NOMO-1 (cell line): ENCODE data around the gene YBX1.
"Not testable (repeated sequence)": the region's sequence is repeated elsewhere in the genome, so short reads cannot be mapped to it uniquely, and the experiment has no call there.

Experiments used
- DNase-seq, 2 experiments: peaks; one replicate each; lab custom pipeline; 2025; ENCODE audit not compliant: unreplicated experiment in 2 of 2; lab: John Stamatoyannopoulos, UW

Gene YBX1

GRCh38 chr1:42746436-42747105 is 64.4 kb downstream of the YBX1 start:
- DNase-seq: no peak

GRCh38 chr1:42747125-42747524 is 64.9 kb downstream of the YBX1 start:
- no peak for DNase-seq

- DNase-seq: no peak
These were observed 65.8 kb downstream of the YBX1 start for GRCh38 chr1:42748021-42748420.

GRCh38 chr1:42748461-42749410 is 66.5 kb downstream of the YBX1 start:
- peak in 1 of 2 experiments; percentile 21 for DNase-seq

- DNase-seq: no peak
These were observed 67.8 kb downstream of the YBX1 start for GRCh38 chr1:42750041-42750440.

- DNase-seq: not testable (repeated sequence)
These were observed 69.4 kb downstream of the YBX1 start for GRCh38 chr1:42751511-42752070.

GRCh38 chr1:42752284-42752683 is 70.1 kb downstream of the YBX1 start:
- no peak for DNase-seq

- DNase-seq: no peak
These were observed 70.9 kb downstream of the YBX1 start for GRCh38 chr1:42753070-42753469.
